HUES48 (cell line): Measurements from ENCODE around the gene MRPL43.

Experiments used
- H3K27ac ChIP-seq: one replicate; pipeline ENCODE4 v1.7.0; 2013; ENCODE audit warnings: low read depth, low read length, inconsistent platforms
- H3K27me3 ChIP-seq: 2 replicates; pipeline ENCODE4 v1.6.1; 2013; ENCODE audit warnings: mild to moderate bottlenecking, low read length; ENCODE audit not compliant: control insufficient read depth, insufficient read depth
- H3K36me3 ChIP-seq: 2 replicates; pipeline ENCODE4 v1.6.1; 2013; ENCODE audit warnings: low read length; ENCODE audit not compliant: control insufficient read depth, insufficient read depth
- H3K4me1 ChIP-seq: 2 replicates; pipeline ENCODE4 v1.6.1; 2013; ENCODE audit warnings: mild to moderate bottlenecking, low read length; ENCODE audit not compliant: control insufficient read depth, insufficient read depth
- H3K4me3 ChIP-seq: 2 replicates; pipeline ENCODE4 v1.5.1; 2013; ENCODE audit warnings: mild to moderate bottlenecking, low read depth, low read length
- H3K9ac ChIP-seq: 2 replicates; pipeline ENCODE4 v1.6.1; 2013; ENCODE audit warnings: mild to moderate bottlenecking, low read depth, low read length, moderate library complexity
- H3K9me3 ChIP-seq: 2 replicates; pipeline ENCODE4 v1.6.1; 2013; ENCODE audit warnings: low read length; ENCODE audit not compliant: control insufficient read depth, insufficient read depth

Gene MRPL43

GRCh38 chr10:101000915-101001658 is 13.8 kb upstream of the MRPL43 start:
- Histone ChIP-seq H3K4me1 (peaks cover 17% of the 10 kb centered on the region), H3K4me3 (peak overlapping the region; percentile 88), H3K27ac (peak overlapping the region; percentile 17), H3K36me3 (peaks cover 38% of the 10 kb centered on the region), H3K9me3 (no peaks in the 10 kb centered on the region), H3K27me3 (no peaks in the 10 kb centered on the region), H3K9ac (no peak overlapping the region)

- H3K27ac ChIP-seq, result peak overlapping the region; percentile 74
- H3K36me3 ChIP-seq, result peaks cover 30% of the 10 kb centered on the region
- H3K4me3 ChIP-seq, result peak overlapping the region; percentile 88
- H3K27me3 ChIP-seq, result no peaks in the 10 kb centered on the region
- H3K9me3 ChIP-seq, result no peaks in the 10 kb centered on the region
- peak overlapping the region; percentile 70 for H3K9ac ChIP-seq
- H3K4me1 ChIP-seq, result peaks cover 18% of the 10 kb centered on the region
Observed at GRCh38 chr10:101000127-101000914, 13.0 kb upstream of the MRPL43 start.

- Histone ChIP-seq H3K27me3 (no peaks in the 10 kb centered on the region), H3K9ac (peak within 1 kb of the TSS; percentile 86), H3K4me3 (peak within 1 kb of the TSS; percentile 88), H3K27ac (peak within 1 kb of the TSS; percentile 87), H3K4me1 (peaks cover 18% of the 10 kb centered on the region), H3K9me3 (no peaks in the 10 kb centered on the region), H3K36me3 (peaks cover 28% of the 10 kb centered on the region)
Observed at GRCh38 chr10:100999742-101000126, 12.4 kb upstream of the MRPL43 start, which contains the start of gene LZTS2. Gene LZTS2 (plus strand): TSS chr10:100999808. CDS start chr10:101002539, 2,731 bp downstream.

GRCh38 chr10:100998991-100999741 is 11.9 kb upstream of the MRPL43 start:
- H3K36me3 ChIP-seq, result peaks cover 29% of the 10 kb centered on the region
- H3K4me1 ChIP-seq, result peaks cover 22% of the 10 kb centered on the region
- H3K27me3 ChIP-seq, result no peaks in the 10 kb centered on the region
- H3K9ac ChIP-seq, result peak overlapping the region; percentile 86
- H3K27ac ChIP-seq, result peak overlapping the region; percentile 87
- peak overlapping the region; percentile 88 for H3K4me3 ChIP-seq
- no peaks in the 10 kb centered on the region for H3K9me3 ChIP-seq

- Histone ChIP-seq H3K27me3 (no peaks in the 10 kb centered on the region), H3K36me3 (peaks cover 31% of the 10 kb centered on the region), H3K4me3 (peak overlapping the region; percentile 88), H3K9me3 (no peaks in the 10 kb centered on the region), H3K27ac (peak overlapping the region; percentile 87), H3K9ac (peak overlapping the region; percentile 86; the same call in 1 of the 2 replicates), H3K4me1 (peaks cover 25% of the 10 kb centered on the region)
Observed at GRCh38 chr10:100998183-100998990, 11.1 kb upstream of the MRPL43 start.

- peaks cover 25% of the 10 kb centered on the region for H3K4me1 ChIP-seq
Observed at GRCh38 chr10:100997360-100998182, 10.3 kb upstream of the MRPL43 start.

GRCh38 chr10:100996678-100997359 is 9.5 kb upstream of the MRPL43 start:
- Histone ChIP-seq H3K9ac (peak overlapping the region; percentile 52), H3K9me3 (no peaks in the 10 kb centered on the region), H3K36me3 (peaks cover 26% of the 10 kb centered on the region), H3K27me3 (no peaks in the 10 kb centered on the region), H3K4me1 (peaks cover 25% of the 10 kb centered on the region), H3K27ac (peak overlapping the region; percentile 87), H3K4me3 (peak overlapping the region; percentile 88)

More at GRCh38 chr10:100997360-100998182, 10.3 kb upstream of the MRPL43 start:
- Histone ChIP-seq H3K4me3 (peak overlapping the region; percentile 88), H3K27ac (peak overlapping the region; percentile 87), H3K27me3 (no peaks in the 10 kb centered on the region), H3K36me3 (peaks cover 29% of the 10 kb centered on the region), H3K9ac (peak overlapping the region; percentile 51; the same call in 1 of the 2 replicates), H3K9me3 (no peaks in the 10 kb centered on the region)

GRCh38 chr10:100995181-100995580 is 7.9 kb upstream of the MRPL43 start:
- no peaks in the 10 kb centered on the region for H3K9me3 ChIP-seq
- peaks cover 41% of the 10 kb centered on the region for H3K36me3 ChIP-seq
- H3K4me1 ChIP-seq, result peaks cover 19% of the 10 kb centered on the region
- no peaks in the 10 kb centered on the region for H3K27me3 ChIP-seq
- no peak overlapping the region for H3K9ac ChIP-seq
- no peak overlapping the region for H3K4me3 ChIP-seq
- H3K27ac ChIP-seq, result no peak overlapping the region

GRCh38 chr10:100993986-100994708 is 6.8 kb upstream of the MRPL43 start:
- Histone ChIP-seq H3K4me1 (peaks cover 19% of the 10 kb centered on the region), H3K9me3 (no peaks in the 10 kb centered on the region), H3K27ac (no peak overlapping the region)

More at GRCh38 chr10:100993986-100994708, 6.8 kb upstream of the MRPL43 start:
- Histone ChIP-seq H3K4me3 (no peak overlapping the region), H3K36me3 (peaks cover 51% of the 10 kb centered on the region), H3K27me3 (no peaks in the 10 kb centered on the region), H3K9ac (no peak overlapping the region)
